Peyer's patch (tissue), 4 donors: Measurements from ENCODE around the gene PSMC3IP. TPM values are rescaled to one million over a fixed set of nuclear protein-coding genes. Genes with fewer than 3 reads are reported as not detected.
"Not testable (repeated sequence)": the region's sequence is repeated elsewhere in the genome, so short reads cannot be mapped to it uniquely, and the experiment has no call there.

Experiments
- DNase-seq, 3 donors: peaks; one replicate each; pipeline ENCODE4 v3.0.0-alpha.2; 2017 to 2019
- H3K27ac ChIP-seq, 4 donors: fragments of 200-600 bp; sonication (generic); one replicate each; pipeline ENCODE4 v1.5.1; 2016 to 2019
- H3K27me3 ChIP-seq, 2 donors: fragments of 200-600 bp; sonication (generic); one replicate each; pipeline ENCODE4 v1.5.1; 2019
- H3K36me3 ChIP-seq, 3 donors: fragments of 200-600 bp; sonication (generic); one replicate each; pipeline ENCODE4 v1.5.1; 2016 to 2019
- H3K4me1 ChIP-seq, 4 donors: fragments of 200-600 bp; sonication (generic); one replicate each; pipeline ENCODE4 v1.5.1; 2016 to 2019
- H3K4me3 ChIP-seq, 4 donors: fragments of 200-600 bp; sonication (generic); 1 replicate in 3 of 4; 2 replicates in 1 of 4; pipeline ENCODE4 v1.5.1; 2016 to 2019; ENCODE audit warnings: mild to moderate bottlenecking in 1 of 4
- H3K9me3 ChIP-seq, 4 donors: fragments of 200-600 bp; sonication (generic); one replicate each; pipeline ENCODE4 v1.5.1; 2016 to 2019; ENCODE audit warnings: mild to moderate bottlenecking in 1 of 4
- POLR2A ChIP-seq, 2 donors: fragments of 450-650 bp; IDR thresholded peaks; one replicate each; pipeline ENCODE4 v1.5.1; 2017; ENCODE audit warnings: antibody characterized with exemption in 2 of 2, mild to moderate bottlenecking in 2 of 2, moderate library complexity in 2 of 2
- total RNA-seq, 4 donors: library from RNA; depleted of rRNA; stranded (reverse); fragments of >200 nt; gene quantifications; one replicate each; pipeline ENCODE4 v1.1.0, GENCODE V29; 2016
- TF ChIP-seq, protein P1 (sequence below), 6 experiments: fragments of 450-650 bp in 4 of 6; fragments of 200-600 bp in 2 of 6; sonication (generic) in 1 of 6; IDR thresholded peaks; one replicate each; pipeline ENCODE4 v1.5.1; 2017 to 2019; ENCODE audit warnings: antibody characterized with exemption in 6 of 6, mild to moderate bottlenecking in 3 of 6, moderate library complexity in 1 of 6

PSMC3IP gene
- total RNA-seq, 4 donors from 2014 or later, result 1.2 to 1.5 TPM; not detected in 2

DNA sequence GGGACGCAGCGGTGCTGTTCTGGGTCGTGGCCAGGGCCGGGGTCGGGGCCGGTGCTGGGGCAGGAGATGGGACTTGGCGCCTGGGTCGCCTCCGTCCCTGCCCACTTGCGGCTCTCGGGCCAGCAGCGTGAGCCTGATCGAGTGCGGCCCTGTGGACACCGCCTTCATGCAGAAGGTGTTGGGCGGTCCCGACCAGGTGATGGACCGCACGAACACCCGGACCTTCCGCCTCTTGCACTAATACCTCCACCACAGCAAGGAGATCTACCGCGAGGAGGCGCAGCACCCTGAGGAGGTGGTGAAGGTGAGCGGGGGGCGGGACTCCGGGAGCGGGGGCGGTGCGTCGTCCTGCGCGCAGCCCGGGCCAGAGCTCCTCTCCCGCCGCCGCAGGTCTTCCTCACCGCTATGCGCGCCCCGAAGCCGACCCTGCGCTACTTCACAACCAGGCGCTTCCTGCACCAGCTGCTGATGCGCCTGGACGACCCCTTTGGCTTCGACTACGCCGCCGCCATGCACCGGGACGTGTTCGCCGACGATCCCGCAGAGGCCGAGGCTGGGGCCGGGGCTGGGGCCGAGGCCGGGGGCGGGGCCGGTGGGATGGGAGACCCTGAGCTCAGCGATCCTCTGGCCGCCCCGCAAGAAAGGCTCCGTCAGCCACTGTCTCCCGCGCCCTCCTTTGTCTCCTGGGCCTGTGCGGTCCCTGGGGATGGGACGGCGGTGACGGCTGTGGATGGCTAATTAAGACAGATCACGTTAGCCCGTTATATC is 29.3 kb downstream of the PSMC3IP start:
- Histone ChIP-seq H3K4me3 (peak overlapping the region; percentile 36 to 59 (median 50)), H3K27ac (peak overlapping the region in 1 of 4 donors; percentile 53)
- peak; percentile 93 to 96 (median 93) for DNase-seq

DNA sequence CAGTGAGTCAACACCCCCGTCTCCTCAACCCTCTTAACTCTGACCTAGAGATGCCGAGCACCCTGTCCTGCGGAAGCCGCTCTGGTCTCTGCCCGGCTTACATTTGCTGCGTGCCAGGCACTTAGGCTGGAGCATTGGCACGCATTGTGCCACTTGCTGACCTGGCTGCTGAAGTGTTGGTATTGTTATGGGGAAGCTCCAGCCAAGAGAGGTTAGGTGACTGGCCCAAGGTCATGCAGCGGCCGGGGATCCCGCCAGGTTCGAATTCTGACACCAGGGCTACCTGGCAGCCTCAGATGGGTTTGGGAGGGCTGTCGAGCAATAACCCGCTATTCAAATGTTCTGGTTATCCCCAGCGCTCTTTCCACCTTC is 29.8 kb downstream of the PSMC3IP start:
- Histone ChIP-seq H3K27ac (no peak overlapping the region), H3K36me3 (peaks cover 0 to 14% (median 0%) of the 10 kb centered on the region in 3 donors), H3K4me1 (peaks cover 0 to 14% (median 0%) of the 10 kb centered on the region in 4 donors), H3K27me3 (no peaks in the 10 kb centered on the region), H3K4me3 (peak overlapping the region in 3 of 4 donors; percentile 49 to 59 (median 52)), H3K9me3 (no peaks in the 10 kb centered on the region)
- DNase-seq, result no peak
- TF ChIP-seq, protein P1, sequence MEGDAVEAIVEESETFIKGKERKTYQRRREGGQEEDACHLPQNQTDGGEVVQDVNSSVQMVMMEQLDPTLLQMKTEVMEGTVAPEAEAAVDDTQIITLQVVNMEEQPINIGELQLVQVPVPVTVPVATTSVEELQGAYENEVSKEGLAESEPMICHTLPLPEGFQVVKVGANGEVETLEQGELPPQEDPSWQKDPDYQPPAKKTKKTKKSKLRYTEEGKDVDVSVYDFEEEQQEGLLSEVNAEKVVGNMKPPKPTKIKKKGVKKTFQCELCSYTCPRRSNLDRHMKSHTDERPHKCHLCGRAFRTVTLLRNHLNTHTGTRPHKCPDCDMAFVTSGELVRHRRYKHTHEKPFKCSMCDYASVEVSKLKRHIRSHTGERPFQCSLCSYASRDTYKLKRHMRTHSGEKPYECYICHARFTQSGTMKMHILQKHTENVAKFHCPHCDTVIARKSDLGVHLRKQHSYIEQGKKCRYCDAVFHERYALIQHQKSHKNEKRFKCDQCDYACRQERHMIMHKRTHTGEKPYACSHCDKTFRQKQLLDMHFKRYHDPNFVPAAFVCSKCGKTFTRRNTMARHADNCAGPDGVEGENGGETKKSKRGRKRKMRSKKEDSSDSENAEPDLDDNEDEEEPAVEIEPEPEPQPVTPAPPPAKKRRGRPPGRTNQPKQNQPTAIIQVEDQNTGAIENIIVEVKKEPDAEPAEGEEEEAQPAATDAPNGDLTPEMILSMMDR (IDR thresholded peaks at IDR 0.05), result no peak
- no peak for TF ChIP-seq POLR2A (IDR thresholded peaks at IDR 0.05)

More for the DNA sequence above, 29.3 kb downstream of the PSMC3IP start:
- H3K9me3 ChIP-seq, result no peaks in the 10 kb centered on the region
- peaks cover 0 to 17% (median 0%) of the 10 kb centered on the region in 4 donors for H3K4me1 ChIP-seq
- H3K36me3 ChIP-seq, result peaks cover 0 to 9% (median 0%) of the 10 kb centered on the region in 3 donors
- TF ChIP-seq POLR2A (IDR thresholded peaks at IDR 0.05), result no peak
- TF ChIP-seq, protein P1 (IDR thresholded peaks at IDR 0.05), result peak; percentile 21 to 79 (median 64)
- no peaks in the 10 kb centered on the region for H3K27me3 ChIP-seq

DNA sequence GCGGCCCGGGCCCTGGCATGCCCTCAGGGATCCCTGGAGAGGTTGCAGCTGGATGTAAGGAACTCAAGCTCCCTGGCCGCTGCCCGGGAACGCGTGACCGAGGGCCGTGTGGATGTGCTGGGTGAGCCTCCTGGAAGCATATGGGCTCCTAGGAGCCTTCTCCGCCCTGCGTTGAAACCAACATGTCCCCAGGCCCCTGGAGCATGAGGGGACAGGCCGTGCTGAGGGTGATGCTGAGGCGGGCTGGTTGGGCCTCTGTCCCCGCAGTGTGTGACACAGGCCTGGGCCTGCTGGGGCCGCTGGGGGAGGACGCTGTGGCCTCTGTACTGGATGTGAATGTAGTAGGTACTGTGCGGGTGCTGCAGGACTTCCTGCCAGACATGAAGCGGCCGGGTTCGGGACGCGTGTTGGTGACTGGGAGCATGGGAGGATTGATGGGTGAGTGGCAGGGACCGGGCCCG is 30.5 kb downstream of the PSMC3IP start:
- Histone ChIP-seq H3K27ac (no peak overlapping the region), H3K36me3 (peaks cover 0 to 21% (median 0%) of the 10 kb centered on the region in 3 donors), H3K4me1 (peaks cover 0 to 20% (median 0%) of the 10 kb centered on the region in 4 donors), H3K9me3 (no peaks in the 10 kb centered on the region), H3K27me3 (no peaks in the 10 kb centered on the region), H3K4me3 (no peak overlapping the region)
- TF ChIP-seq, protein P1 (IDR thresholded peaks at IDR 0.05), result no peak
- no peak for TF ChIP-seq POLR2A (IDR thresholded peaks at IDR 0.05)
- no peak for DNase-seq

DNA sequence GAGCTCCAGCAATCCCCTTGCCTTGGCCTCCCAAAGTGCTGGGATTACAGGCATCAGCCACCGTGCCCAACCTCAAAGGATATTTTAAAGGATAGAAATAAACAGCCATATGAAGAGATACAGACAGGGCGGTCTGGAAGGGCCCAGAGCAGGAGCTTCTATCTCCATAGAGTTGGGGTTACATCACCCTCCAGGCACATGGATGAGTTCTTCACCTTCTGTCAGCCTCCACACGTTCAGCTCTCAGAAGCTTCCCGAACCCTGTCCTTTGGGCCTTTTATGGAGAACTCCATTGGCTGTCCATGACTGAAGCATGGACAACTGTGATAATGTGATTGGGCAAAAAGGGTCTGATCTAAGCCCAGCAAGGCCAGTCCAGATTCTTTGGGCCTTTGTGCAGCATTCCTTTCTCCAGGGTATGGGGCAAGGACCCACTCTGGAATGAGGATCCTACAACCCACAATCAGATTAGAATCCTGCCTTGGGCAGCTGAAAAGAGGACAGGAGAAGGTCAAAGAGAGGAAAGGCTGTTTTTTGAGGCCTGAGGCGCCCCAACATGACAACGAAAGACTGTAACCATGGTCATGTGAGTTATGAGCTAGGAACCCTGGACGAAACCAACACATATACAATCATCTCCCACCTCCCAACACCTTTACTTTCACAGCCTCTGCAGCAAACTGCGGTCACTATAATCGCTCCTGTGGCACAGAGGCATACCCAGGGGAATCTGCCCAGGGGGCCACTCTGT is 31.6 kb downstream of the PSMC3IP start:
- H3K27ac ChIP-seq, H3K27me3 ChIP-seq, H3K9me3 ChIP-seq, DNase-seq, H3K4me3 ChIP-seq: not testable (repeated sequence)
- H3K4me1 ChIP-seq, result peaks cover 0 to 31% (median 0%) of the 10 kb centered on the region in 4 donors
- peaks cover 0 to 25% (median 0%) of the 10 kb centered on the region in 3 donors for H3K36me3 ChIP-seq

DNA sequence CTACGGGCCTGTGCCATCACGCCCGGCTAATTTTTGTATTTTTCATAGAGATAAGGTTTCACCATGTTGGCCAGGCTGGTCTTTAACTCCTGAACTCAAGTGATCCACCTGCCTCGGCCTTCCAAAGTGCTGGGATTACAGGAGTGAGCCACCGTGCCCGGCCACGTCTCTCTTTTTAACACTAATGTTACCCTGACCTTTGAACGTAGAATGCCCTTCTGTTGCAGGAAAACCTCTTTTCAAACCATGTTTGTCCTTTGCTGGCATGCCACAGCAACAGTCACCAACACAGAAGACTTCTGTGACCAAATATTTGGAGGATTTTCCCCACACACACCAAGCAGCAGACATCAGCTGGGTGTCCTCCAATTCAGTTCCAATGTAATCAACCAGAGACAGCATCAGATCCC is 32.6 kb downstream of the PSMC3IP start:
- Histone ChIP-seq H3K4me3 (no peak overlapping the region), H3K9me3 (no peaks in the 10 kb centered on the region), H3K4me1 (peaks cover 0 to 34% (median 0%) of the 10 kb centered on the region in 4 donors), H3K27ac (no peak overlapping the region), H3K36me3 (peaks cover 0 to 27% (median 0%) of the 10 kb centered on the region in 3 donors), H3K27me3 (no peaks in the 10 kb centered on the region)
- no peak for TF ChIP-seq POLR2A (IDR thresholded peaks at IDR 0.05)
- TF ChIP-seq, protein P1 (IDR thresholded peaks at IDR 0.05), result no peak
- no peak for DNase-seq
